K562 (cell line): ENCODE measurements around the gene CTSZ. TPM values are rescaled to one million over a fixed set of nuclear protein-coding genes. Genes with fewer than 3 reads are reported as not detected.

Experiments used
- CBFA2T2 ChIP-seq: fragments of 450-650 bp; conservative IDR thresholded peaks from 2 replicates; pipeline ENCODE4 v1.6.1; 2017; ENCODE audit warnings: mild to moderate bottlenecking
- FOXP4 ChIP-seq: sonication (generic); formaldehyde crosslinking; IDR thresholded peaks from 2 replicates; pipeline ENCODE4 v1.8.0; 2022; ENCODE audit warnings: mild to moderate bottlenecking, missing genetic modification reagents, borderline replicate concordance
- HNRNPH1 ChIP-seq: fragments of 200-400 bp; formaldehyde crosslinking; optimal IDR thresholded peaks from 2 replicates; pipeline ENCODE3; 2017; ENCODE audit warnings: low read depth, mild to moderate bottlenecking, low read length, moderate library complexity
- HNRNPLL ChIP-seq: fragments of 200-400 bp; formaldehyde crosslinking; IDR thresholded peaks from 2 replicates; pipeline ENCODE4 v1.6.1; 2017; ENCODE audit warnings: low read length, low read depth, mild to moderate bottlenecking; ENCODE audit not compliant: poor library complexity, severe bottlenecking
- NFYB ChIP-seq: IDR thresholded peaks from 2 replicates; pipeline ENCODE4 v1.6.1; 2011; ENCODE audit warnings: mild to moderate bottlenecking, moderate library complexity; ENCODE audit not compliant: insufficient read length; ENCODE audit errors: extremely low read depth
- NR2F6 ChIP-seq: fragments of 450-650 bp; formaldehyde crosslinking; IDR thresholded peaks from 2 replicates; pipeline ENCODE4 v1.4.0; 2020; ENCODE audit warnings: mild to moderate bottlenecking
- PTRF ChIP-seq: fragments of 450-650 bp; IDR thresholded peaks from 2 replicates; pipeline ENCODE4 v1.6.1; 2016; ENCODE audit warnings: mild to moderate bottlenecking, missing genetic modification characterization, missing compliant biosample characterization
- STAG1 ChIP-seq: sonication (generic); formaldehyde crosslinking; IDR thresholded peaks from 2 replicates; pipeline ENCODE4 v1.5.0; 2020; ENCODE audit warnings: missing genetic modification reagents, borderline replicate concordance
- THAP12 ChIP-seq: fragments of 250-450 bp; sonication (Bioruptor Pico); IDR thresholded peaks from 2 replicates; pipeline ENCODE4 v1.9.0; 2021; ENCODE audit warnings: mild to moderate bottlenecking, inconsistent platforms
- ZC3H11A ChIP-seq: IDR thresholded peaks from 2 replicates; pipeline ENCODE4 v1.6.1; 2012; ENCODE audit warnings: low read depth, low read length, improper control_type of control experiment
- ZNF143 ChIP-seq: sonication (generic); formaldehyde crosslinking; IDR thresholded peaks from 2 replicates; pipeline ENCODE4 v1.9.0; 2022; ENCODE audit warnings: mild to moderate bottlenecking, missing genetic modification reagents
- ZNF24 ChIP-seq: fragments of 450-650 bp; IDR thresholded peaks from 2 replicates; pipeline ENCODE4 v1.6.1; 2016
- ZNF263 ChIP-seq: sonication (generic); formaldehyde crosslinking; IDR thresholded peaks from 2 replicates; pipeline ENCODE4 v1.8.0; 2022; ENCODE audit warnings: mild to moderate bottlenecking, missing genetic modification reagents, borderline replicate concordance
- ZNF280B ChIP-seq: fragments of 250-450 bp; sonication (Bioruptor Pico); IDR thresholded peaks from 2 replicates; pipeline ENCODE4 v1.5.1; 2021; ENCODE audit warnings: mild to moderate bottlenecking
- ZNF3 ChIP-seq: fragments of 250-450 bp; sonication (Bioruptor Pico); IDR thresholded peaks from 2 replicates; pipeline ENCODE4 v1.5.0; 2021; ENCODE audit warnings: mild to moderate bottlenecking, moderate library complexity
- ZNF696 ChIP-seq: fragments of 250-450 bp; sonication (Bioruptor Pico); conservative IDR thresholded peaks from 2 replicates; pipeline ENCODE4 v1.4.0; 2020; ENCODE audit warnings: mild to moderate bottlenecking, moderate library complexity
- polyA plus RNA-seq, 8 experiments: library from polyadenylated mRNA; depleted of rRNA in 4 of 8; stranded (reverse) in 5 of 8; unstranded in 3 of 8; fragments of >200 nt; fragmentation: Nextera tagmentation in 2 of 8; fragmentation: Illumina TruSeq in 1 of 8; extraction: Ambion mirVana in 2 of 8; extraction: Trizol in 1 of 8; gene quantifications; 2 replicates each; pipeline versions ENCODE4 v1.2.1 to v1.2.3, GENCODE V29; 2011 to 2014; ENCODE audit warnings: inconsistent platforms in 1 of 8, missing spikeins in 1 of 8
- total RNA-seq, 7 experiments: library from RNA; depleted of rRNA in 6 of 7; stranded (reverse); fragments of >200 nt in 6 of 7; fragmentation: Illumina TruSeq in 2 of 7; extraction: Trizol in 2 of 7; gene quantifications; 2 replicates each; pipeline versions ENCODE4 v1.2.1 to v1.2.3, GENCODE V29; 2011 to 2021; ENCODE audit warnings: low replicate concordance in 1 of 7

Gene CTSZ
- total and polyA plus RNA-seq, 9 of the 15 experiments (the other 6 are each of a cell fraction or from before 2014, with no cell fraction given) = 1.6 to 143 (median 82.8) TPM

GRCh38 chr20:59010995-59011873 is 4.2 kb upstream of the CTSZ start (continued):
- no peak for TF ChIP-seq THAP12
- no peak for TF ChIP-seq ZNF24
- no peak for TF ChIP-seq FOXP4 (CRISPR knock-in tag)
- no peak for TF ChIP-seq ZNF143 (CRISPR knock-in tag)
- TF ChIP-seq ZNF3 = no peak
- no peak for TF ChIP-seq ZC3H11A
- TF ChIP-seq NFYB = no peak
- peak; percentile 51; the same call in 1 of the 2 replicates for TF ChIP-seq CBFA2T2
- no peak for TF ChIP-seq ZNF696 (CRISPR knock-in tag)
- TF ChIP-seq HNRNPH1 = no peak
- TF ChIP-seq STAG1 (CRISPR knock-in tag) = no peak
- no peak for TF ChIP-seq PTRF (tag)
- peak; percentile 28; the same call in 1 of the 2 replicates for TF ChIP-seq ZNF263
- no peak for TF ChIP-seq HNRNPLL
- no peak for TF ChIP-seq NR2F6 (CRISPR knock-in tag)
- TF ChIP-seq ZNF280B (CRISPR knock-in tag) = no peak
